Measurements from ENCODE around the gene KRT71. TPM values are rescaled to one million over a fixed set of nuclear protein-coding genes. Genes with fewer than 3 reads are reported as not detected.

KRT71 gene
- total RNA-seq, 2 donors from 2014 or later: not detected

DNA sequence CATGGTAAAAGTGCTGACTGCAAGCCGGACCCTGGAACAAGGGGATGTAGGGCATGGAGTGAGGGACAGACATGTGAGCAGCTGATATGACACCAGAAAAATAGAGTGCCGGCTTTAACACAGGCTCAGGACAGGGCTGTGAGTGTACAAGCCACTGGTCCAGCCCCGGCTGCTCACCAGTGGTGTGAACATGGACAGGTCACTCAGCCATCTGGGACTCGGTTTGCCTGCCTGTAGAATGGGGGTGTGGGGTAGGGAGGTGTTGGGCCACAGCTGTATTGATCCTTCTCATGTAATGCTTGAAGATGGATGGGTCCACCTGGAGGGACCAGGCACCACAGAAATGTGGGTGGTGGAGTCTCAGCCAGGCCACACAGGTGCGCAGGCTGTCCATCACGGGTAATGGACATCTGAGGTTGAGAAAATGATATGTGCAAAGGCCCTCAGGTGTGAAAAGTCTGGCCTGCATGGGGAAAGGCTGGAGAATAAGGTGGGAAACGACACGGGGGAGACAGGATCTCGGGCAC lies 31.3 kb upstream of the KRT71 start:
- DNase-seq: peak; percentile 31
- Histone ChIP-seq H3K36me3 (ENCODE audit: control insufficient read depth, insufficient read depth, low read length) (no peaks in the 10 kb centered on the region), H3K9ac (ENCODE audit: extremely low read depth, low read length, poor library complexity, severe bottlenecking) (no peak overlapping the region), H3K27ac (ENCODE audit: low read depth, low read length) (no peak overlapping the region), H3K27me3 (ENCODE audit: control insufficient read depth, insufficient read depth, low read length, poor library complexity, severe bottlenecking) (no peaks in the 10 kb centered on the region), H3K4me1 (ENCODE audit: control insufficient read depth, insufficient read depth, low read length) (no peaks in the 10 kb centered on the region), H3K9me3 (ENCODE audit: control insufficient read depth, low read length) (no peaks in the 10 kb centered on the region), H3K4me3 (ENCODE audit: low read length) (no peak overlapping the region)
- no peaks in the 10 kb centered on the region for H3K36me3 Mint-ChIP-seq (ENCODE audit: low read depth)
- H3K4me1 Mint-ChIP-seq: peaks cover 4% of the 10 kb centered on the region
- 84 to 89% methylated on average over 7 to 9 of the region's 9 CpGs for WGBS, 2 experiments (ENCODE audit: insufficient coverage in 1 of 2, insufficient read length in 1 of 2)
- TF ChIP-seq, protein P1, sequence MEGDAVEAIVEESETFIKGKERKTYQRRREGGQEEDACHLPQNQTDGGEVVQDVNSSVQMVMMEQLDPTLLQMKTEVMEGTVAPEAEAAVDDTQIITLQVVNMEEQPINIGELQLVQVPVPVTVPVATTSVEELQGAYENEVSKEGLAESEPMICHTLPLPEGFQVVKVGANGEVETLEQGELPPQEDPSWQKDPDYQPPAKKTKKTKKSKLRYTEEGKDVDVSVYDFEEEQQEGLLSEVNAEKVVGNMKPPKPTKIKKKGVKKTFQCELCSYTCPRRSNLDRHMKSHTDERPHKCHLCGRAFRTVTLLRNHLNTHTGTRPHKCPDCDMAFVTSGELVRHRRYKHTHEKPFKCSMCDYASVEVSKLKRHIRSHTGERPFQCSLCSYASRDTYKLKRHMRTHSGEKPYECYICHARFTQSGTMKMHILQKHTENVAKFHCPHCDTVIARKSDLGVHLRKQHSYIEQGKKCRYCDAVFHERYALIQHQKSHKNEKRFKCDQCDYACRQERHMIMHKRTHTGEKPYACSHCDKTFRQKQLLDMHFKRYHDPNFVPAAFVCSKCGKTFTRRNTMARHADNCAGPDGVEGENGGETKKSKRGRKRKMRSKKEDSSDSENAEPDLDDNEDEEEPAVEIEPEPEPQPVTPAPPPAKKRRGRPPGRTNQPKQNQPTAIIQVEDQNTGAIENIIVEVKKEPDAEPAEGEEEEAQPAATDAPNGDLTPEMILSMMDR (conservative IDR thresholded peaks at IDR 0.05): no peak
- H3K9me3 Mint-ChIP-seq: no peaks in the 10 kb centered on the region
- peaks cover 20% of the 10 kb centered on the region for H3K27me3 Mint-ChIP-seq (ENCODE audit: insufficient read depth)
- H3K4me3 Mint-ChIP-seq: no peak overlapping the region
- no peak overlapping the region for H3K27ac Mint-ChIP-seq

DNA sequence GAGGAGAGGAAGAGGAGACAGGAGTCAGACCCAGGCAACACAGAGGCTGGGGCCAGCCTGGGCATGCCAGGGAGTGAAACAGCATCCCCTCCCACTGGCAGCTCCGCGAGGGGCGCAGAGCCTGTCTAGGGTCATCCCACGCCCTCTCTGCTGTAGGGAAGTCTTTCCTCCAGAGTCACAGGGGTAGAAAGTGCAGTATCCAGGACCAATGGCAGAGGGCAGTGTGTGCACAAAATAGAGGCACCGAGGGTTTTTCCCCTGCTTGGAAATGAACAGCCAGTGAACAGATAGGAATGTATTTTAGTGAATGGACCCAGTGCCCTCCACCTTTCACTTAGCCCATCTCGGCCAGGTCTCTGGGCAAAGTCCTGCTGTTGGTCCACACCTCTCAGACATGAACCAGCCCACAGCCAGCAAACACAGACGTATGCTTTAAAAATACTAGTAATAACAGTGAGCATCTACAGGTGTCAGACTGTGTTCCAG lies 30.1 kb upstream of the KRT71 start:
- H3K9ac ChIP-seq (ENCODE audit: extremely low read depth, low read length, poor library complexity, severe bottlenecking): no peak overlapping the region
- H3K4me3 ChIP-seq (ENCODE audit: low read length): no peak overlapping the region
- no peaks in the 10 kb centered on the region for H3K9me3 Mint-ChIP-seq
- H3K36me3 ChIP-seq (ENCODE audit: control insufficient read depth, insufficient read depth, low read length): no peaks in the 10 kb centered on the region
- peak; percentile 95 for DNase-seq
- H3K4me1 Mint-ChIP-seq: peaks cover 4% of the 10 kb centered on the region
- no peaks in the 10 kb centered on the region for H3K4me1 ChIP-seq (ENCODE audit: control insufficient read depth, insufficient read depth, low read length)
- H3K4me3 Mint-ChIP-seq: no peak overlapping the region
- no peaks in the 10 kb centered on the region for H3K36me3 Mint-ChIP-seq (ENCODE audit: low read depth)
- peaks cover 19% of the 10 kb centered on the region for H3K27me3 Mint-ChIP-seq (ENCODE audit: insufficient read depth)
- TF ChIP-seq, protein P1 (conservative IDR thresholded peaks at IDR 0.05): peak; percentile 86
- H3K9me3 ChIP-seq (ENCODE audit: control insufficient read depth, low read length): no peaks in the 10 kb centered on the region
- H3K27ac Mint-ChIP-seq: no peak overlapping the region
- H3K27ac ChIP-seq (ENCODE audit: low read depth, low read length): no peak overlapping the region
- 13 to 28% methylated on average over 6 to 7 of the region's 7 CpGs for WGBS, 2 experiments (ENCODE audit: insufficient coverage in 1 of 2, insufficient read length in 1 of 2)
- no peaks in the 10 kb centered on the region for H3K27me3 ChIP-seq (ENCODE audit: control insufficient read depth, insufficient read depth, low read length, poor library complexity, severe bottlenecking)

DNA sequence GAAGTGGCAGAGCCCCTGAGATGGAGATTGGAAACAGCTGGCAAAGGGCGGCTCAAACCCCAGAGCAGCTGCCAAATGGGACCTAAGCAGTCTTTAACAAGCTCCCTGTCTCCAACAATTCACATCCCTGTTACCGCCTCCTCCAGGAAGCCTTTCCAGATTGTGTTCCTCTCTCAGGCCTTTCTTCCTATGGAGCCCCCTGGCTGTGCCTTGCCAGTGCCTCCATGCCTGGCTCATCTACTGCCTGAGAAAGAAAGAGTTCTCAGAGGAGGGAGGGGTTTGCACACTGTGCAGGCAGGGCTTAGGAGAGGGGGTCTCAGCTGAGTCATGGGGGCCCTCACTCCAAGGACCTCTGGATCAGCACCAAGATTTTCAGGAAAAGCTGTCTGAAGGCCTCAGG lies 29.5 kb upstream of the KRT71 start:
- 71% methylated on average over 2 of the region's 2 CpGs; no CpG with 5 or more reads in 1 of the 2 experiments for WGBS, 2 experiments (ENCODE audit: insufficient coverage in 1 of 2, insufficient read length in 1 of 2)
- Histone ChIP-seq H3K9ac (ENCODE audit: extremely low read depth, low read length, poor library complexity, severe bottlenecking) (no peak overlapping the region), H3K27ac (ENCODE audit: low read depth, low read length) (no peak overlapping the region), H3K27me3 (ENCODE audit: control insufficient read depth, insufficient read depth, low read length, poor library complexity, severe bottlenecking) (no peaks in the 10 kb centered on the region), H3K4me1 (ENCODE audit: control insufficient read depth, insufficient read depth, low read length) (no peaks in the 10 kb centered on the region), H3K4me3 (ENCODE audit: low read length) (no peak overlapping the region), H3K9me3 (ENCODE audit: control insufficient read depth, low read length) (no peaks in the 10 kb centered on the region), H3K36me3 (ENCODE audit: control insufficient read depth, insufficient read depth, low read length) (no peaks in the 10 kb centered on the region)
- Mint-ChIP-seq H3K9me3 (no peaks in the 10 kb centered on the region), H3K4me3 (no peak overlapping the region), H3K27me3 (ENCODE audit: insufficient read depth) (peaks cover 18% of the 10 kb centered on the region), H3K27ac (no peak overlapping the region), H3K4me1 (peaks cover 4% of the 10 kb centered on the region), H3K36me3 (ENCODE audit: low read depth) (no peaks in the 10 kb centered on the region)
- peak; percentile 61 for DNase-seq
- TF ChIP-seq, protein P1 (conservative IDR thresholded peaks at IDR 0.05): no peak
